ENCODE measurements around the gene NADSYN1.
A peak's percentile ranks its signal among the peaks of the same experiment; 100 is the strongest.

NADSYN1 gene

DNA sequence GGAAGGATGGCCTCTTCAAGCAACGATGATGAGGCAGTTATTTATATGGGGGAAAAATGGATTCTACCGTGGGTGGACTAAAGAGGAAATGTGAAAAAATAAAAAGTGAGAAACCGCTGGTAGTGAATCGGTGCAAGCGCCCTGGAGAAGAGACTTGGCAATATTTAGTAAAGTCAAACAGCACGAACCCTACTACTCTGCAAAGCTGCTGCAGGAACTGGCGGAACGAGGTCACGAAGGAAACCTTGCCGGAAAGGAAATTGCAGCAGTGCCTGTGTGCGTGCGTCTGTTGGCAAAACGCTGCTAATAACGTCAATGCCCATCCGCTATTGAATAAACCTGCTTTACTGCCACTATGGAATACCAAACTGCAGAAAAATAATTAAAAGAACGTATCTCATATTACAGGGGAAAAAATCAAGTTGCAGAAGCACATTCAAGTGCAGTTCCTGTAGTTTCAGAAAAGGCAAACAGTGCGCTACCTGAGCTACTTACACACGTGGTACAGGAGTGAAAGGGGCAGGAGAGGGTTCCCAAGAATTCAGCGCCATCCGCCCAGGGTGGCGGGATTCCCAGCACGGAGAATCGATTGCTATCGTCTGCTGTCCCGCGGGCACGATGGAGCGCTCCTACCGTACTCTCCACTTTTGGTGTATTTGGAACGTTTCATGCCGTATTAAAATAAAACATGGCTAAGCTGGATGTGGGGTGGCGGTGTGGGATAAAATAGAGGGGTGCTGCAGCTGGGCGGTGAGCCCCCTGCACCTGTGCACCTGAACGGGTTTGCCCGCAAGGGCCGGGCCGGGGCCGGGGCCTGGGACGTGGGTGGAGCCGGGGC is 585 bp upstream of the NADSYN1 start:
- DNase-seq: peak in 2 of 4 experiments; percentile 30 to 43

DNA sequence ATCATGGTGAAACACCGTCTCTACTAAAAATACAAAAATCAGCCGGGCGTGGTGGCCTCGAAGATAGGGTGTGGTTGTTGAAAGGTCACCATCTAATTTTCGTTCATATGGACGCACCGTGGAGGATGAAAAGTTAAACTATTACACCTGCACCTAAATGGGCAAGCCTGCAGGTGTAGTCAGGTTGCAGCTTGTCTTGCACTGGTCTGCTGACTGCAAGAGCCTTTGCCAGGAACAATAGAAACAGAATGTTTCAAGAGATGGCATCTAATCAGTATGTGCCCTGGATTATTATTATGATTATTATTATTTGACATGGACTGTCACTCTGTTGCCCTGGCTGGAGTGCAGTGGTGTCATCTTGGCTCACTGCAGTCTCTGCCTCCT is 908 bp downstream of the NADSYN1 start:
- no peak for DNase-seq

DNA sequence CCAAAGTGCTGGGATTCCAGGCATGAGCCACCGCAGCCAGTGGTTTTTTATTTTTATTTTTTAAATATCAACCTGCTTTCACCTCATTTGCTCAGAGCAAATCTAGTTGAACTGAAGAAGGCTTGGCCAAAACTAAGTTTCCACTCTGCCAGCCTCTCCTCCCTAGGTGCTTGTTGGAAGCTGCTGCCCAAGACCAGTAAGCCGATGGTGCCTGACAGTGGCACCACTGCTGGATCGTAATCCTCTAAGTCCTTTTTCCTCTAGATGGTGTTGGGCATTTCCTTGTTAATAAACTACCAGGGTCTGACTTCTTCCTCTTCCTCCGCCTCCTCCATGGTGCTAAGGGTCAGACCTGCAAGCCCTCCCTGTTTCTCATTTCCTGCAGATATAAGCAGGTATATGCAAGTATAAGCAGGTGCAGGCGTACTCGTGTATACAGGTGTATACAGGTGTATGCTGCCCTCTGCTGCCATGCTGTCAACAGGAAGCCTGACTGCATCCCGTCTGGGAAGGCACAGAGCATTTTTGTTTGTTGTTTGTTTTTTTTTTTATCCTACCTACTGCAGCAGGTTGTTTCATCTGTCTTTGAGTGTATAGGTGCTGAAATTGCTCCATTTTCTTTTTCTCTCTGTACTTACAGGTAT is 1.6 kb downstream of the NADSYN1 start:
- DNase-seq: peak in 1 of 4 experiments; percentile 18

DNA sequence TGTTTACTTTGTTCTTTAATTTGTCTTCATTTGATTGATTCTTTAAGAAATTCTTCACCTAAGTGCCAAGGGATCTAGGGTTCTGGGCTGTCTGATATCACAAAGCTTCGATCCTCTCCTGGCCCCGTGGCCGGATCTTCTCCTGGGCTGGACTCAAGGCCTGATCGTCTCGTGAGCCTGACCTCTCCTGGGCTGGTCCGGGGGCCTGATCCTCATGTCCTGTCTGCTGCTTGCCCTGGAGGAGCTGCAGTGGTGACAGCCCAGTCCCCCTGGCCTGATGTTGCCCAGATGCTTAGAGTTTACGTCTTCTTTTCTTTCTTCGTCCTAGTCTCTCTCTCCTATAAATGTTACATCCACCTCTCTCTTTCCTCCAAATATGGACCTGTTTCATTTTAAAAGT is 3.3 kb downstream of the NADSYN1 start:
- no peak for DNase-seq

DNA sequence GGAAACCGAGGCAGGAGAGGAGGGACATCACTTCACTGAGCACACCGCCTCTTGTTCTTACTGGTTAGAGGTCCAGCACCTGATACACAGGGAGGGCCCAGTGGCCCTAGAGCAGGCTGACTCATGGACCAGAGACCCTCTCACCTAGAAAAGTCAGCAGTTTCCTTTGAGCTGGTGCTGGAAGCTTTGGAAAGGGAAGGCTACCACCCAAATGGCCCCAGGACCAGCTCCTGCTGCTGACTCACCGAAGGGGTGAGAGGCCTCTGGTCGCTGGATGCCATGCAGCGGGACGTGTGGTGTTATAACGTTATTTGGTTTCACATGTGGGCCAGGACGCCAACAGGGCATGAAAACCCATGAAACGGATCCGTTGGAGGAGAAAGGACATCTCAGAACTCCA is 3.8 kb downstream of the NADSYN1 start:
- DNase-seq: no peak

DNA sequence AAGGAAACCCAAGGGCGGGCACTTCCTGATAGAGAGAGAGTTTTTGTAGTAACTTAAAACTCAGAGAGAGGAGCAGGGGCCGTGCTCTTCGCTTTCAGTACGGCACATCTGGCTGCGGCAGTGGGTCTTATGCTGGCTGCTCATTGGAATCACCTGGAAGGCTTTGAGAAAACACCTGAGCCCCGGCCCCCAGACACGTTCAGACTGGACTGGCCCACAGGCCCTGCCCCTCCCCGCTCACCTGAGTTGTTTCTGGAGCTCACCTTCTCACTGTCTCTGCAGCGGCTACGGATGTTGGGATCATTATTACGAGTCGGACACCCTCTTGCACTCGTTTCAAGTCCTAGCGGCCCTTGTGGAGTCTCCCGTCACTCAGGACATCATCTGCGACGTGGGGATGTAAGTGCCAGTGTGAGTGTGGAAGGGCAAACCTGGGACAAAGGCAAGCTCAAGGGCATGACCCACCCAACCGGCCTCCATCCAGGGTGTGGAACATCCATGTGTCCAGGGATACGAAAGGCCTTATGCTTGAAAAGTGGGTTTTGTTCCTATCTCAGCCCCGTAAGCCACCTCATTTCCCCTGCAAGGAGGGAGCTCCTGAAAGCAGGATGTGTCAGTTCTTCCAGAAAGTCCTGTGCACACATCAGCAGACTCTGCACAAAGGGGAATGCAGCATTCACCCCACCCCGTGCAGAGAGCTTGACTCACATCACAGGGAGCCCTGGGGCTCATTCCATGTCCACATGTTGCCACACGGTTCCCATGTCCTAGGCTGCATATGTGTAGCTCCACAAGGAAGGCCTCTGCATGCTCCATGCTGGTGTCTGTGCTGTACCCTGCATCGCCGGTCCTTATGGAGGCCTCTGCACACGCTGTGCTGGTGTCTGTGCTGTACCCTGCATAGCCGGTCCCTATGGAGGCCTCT is 5.4 kb downstream of the NADSYN1 start:
- DNase-seq: no peak

DNA sequence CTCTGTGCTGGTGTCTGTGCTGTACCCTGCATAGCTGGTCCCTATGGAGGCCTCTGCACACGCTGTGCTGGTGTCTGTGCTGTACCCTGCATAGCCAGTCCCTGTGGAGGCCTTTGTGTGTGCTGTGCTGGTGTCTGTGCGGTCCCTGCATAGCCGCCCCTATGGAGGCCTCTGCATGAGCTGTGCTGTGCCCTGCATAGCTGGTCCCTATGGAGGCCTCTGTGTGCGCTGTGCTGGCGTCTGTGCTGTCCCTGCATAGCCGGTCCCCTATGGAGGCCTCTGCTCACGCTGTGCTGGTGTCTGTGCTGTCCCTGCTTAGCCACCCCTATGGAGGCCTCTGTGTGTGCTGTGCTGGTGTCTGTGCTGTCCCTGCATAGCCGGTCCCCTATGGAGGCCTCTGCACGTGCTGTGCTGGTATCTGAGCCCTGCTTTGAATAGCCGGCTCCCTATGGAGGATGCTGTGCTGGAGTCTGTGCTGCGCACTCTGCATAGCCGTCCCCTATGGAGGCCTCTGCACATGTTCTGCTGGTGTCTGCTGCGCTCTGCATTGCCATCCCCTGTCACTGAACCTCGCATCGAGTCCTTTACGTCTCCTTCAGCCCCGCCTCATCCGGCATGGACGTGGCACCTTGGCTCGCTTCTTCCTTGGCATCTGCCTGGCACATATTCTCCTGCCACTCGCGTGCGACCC is 6.2 kb downstream of the NADSYN1 start:
- no peak for DNase-seq

DNA sequence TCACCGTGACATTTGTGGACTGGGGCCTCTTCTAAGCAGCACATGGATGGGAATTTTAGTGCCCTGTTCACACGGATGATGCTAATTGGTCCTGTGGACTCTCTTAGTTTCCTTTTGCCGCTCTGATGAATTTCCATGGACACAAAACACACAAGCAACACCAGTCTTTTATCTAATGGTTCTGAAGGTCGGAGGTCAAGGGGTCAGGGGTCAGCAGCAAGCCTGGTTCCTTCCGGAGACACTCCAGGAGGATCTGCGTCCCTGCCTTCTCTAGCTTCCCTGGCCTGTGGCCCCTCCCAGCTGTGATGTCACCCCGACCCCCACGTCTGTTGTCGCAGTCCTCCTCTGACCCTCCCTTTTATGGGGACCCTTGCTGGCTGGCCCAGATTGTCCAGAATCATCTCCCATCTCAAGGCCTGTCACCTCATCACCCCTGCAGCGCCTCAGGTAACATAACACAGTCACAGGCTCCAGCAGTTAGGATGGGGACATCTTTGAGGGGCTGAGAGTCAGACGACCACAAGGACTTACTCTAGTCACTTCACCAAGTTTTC is 6.8 kb downstream of the NADSYN1 start:
- DNase-seq: no peak

DNA sequence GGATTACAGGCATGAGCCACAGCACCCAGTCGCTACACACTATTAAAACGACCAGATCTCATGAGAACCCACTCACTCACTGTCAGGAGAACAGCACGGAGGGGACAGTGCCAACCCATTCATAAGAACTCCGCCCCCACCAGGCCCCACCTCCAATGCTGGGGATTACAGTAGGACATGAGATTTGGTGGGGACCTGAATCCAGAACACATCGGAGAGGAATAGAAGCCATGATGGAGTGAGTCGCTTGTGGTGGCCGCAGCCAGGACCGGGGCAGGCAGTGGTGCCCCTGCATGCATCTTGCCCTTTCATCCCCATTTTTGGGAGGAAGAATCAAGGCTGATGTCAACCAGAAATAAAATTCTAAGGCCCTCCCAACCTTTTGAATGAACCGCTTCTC is 8.7 kb downstream of the NADSYN1 start:
- DNase-seq: no peak

DNA sequence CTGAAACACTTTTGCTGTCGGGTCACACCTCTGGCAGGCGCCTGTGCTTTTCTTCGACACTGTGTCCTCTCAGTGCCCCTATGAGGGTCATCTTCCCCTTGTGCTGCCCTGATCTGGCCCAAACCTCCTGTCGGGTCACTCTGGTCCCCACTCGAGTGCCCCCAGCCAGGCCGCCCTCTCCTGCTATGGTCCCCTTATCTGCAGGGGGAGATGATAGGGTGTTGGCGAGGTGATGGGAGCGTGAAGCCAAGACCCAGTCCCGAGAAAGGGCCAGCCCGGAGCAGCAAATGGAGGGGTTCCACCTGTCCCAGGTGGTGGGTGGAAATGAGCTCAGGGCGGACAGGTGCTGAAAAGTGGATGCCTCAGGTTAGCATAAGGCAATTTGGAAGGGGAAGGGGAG is 9.7 kb downstream of the NADSYN1 start:
- no peak for DNase-seq

DNA sequence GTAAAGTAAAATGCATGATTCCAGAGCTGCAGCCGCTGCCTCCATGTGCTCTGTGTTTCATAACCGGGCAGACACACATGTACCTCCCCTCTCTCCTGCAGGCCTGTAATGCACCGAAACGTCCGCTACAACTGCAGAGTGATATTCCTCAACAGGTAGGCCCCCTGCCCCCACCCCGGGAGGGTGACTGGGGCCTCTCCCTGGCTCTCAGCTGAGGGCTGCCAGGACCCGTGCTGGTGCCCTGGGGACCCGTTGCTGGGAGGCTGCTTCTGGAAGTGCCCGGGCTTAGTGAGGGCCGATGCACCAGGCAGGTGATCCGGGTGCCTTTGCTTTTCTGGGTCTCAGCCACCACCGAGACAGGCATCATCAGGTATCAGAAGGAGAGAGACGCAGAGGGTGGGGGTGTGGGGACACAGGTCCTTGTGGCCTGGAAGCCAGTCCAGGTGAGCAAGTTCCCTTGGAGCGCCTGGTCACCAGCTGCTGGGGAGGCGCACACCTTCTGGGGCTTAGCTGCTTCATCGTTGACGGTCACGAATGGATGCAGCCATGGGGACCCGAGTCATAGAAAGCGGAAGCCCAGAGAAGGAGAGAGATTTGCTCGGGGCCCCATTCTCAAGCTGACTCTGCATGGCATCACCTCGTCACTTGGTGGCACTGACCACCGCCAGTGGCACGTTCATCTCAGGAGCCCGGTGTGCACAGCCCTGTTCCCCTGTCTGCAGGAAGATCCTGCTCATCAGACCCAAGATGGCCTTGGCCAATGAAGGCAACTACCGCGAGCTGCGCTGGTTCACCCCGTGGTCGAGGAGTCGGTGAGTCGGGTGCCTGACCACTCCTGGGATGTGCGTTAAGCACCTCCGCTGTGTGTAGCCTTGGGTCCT is 10.6 kb downstream of the NADSYN1 start:
- no peak for DNase-seq

DNA sequence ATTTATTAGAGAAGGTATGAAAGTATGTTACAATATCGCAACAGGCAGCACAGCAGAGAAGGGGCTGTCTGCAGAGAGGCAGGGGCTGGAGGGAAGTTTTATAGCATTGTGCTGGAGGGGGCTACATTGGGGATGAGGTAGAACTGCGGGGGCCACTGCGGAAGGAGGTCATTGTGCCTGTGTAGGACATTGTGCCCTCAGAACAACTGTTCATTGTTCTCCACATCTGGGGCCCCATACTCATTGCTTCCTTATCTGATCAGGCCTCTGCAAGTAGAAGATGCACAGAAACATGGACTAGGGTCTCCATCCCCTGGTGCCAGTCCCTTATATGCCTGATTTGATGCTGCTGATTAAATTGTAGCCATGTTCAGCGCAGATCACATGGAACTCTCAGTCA is 12.1 kb downstream of the NADSYN1 start:
- DNase-seq: no peak

DNA sequence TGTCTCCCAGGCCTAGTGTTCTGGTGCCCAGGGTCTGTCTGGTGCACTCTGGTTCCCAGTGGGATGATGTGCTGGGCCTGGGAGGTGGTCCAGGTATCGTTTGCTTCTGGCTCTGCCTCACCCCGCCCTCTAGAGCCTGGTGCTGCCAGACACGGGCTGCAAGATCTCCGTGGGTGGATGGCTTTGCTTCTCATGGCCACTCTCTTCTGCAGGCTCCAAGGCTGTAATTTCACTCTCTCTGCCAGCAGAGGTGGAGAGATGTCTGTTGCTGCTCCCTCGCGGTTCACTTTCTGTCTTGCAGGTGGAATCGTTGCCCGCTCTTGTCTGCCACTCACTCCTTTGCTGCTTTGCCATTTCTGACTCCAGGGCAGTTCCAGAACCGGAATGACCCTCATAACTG is 13.4 kb downstream of the NADSYN1 start:
- DNase-seq: no peak

DNA sequence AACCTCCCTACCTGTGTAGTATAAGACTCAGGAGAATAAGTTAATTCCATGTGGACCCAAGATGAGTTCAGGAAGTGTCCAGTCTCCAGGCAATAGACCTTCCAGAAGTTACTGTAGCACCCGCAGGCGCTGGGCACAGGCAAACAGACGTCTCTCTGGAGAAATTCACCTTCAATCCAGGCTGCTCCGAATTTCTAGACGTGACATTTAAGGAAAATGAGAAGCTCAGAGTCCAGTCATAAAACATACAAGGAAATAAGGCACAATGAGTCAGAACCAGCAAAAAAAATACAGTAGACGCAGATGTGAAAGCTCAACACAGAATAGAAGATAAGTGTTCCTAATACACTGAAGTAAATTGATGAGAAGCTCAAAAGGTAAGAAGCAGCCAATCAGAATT is 14.2 kb downstream of the NADSYN1 start:
- no peak for DNase-seq

DNA sequence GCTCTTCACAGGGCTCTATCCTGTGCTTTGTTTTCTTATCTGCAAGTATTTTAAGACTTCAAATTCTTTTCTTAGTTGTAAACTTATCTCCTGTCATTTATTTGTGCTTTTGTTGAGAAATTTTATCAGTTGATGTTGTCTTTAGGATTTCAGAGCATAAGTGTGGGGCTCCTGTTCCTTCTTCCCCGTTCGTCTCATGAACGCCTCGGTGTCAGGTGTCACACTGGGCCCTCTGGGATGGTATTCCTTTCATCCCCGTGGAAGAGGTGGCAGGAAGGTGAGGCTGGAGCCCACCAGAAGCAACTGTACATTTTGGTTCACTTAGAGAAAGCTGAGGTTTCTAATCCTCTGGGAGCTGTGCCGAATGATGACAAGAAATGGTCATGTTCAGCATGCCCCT is 17.9 kb downstream of the NADSYN1 start:
- no peak for DNase-seq

DNA sequence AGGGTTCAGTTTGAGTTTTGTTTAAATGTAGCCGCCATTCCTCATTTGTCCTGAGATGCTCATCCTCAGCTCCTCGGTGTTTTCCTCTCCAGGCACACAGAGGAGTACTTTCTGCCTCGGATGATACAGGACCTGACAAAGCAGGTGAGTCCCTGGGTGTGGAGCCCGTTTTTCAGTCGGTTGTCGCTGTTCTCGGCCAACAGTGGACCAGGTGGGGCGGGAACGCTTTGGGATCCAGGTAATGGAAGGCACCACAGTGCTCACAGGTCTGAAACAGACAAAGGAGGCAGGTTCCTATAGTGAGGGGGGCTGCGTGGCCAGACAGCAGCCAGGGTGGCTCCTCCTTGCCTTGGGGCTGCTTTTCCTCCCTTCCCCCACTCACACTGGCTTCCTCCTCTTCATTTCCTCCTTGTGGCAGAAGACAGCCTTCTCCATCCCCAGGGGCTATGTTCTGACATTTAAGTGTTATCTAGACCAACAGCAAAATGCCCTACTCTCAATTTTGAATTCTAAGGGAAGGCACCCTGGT is 19.4 kb downstream of the NADSYN1 start:
- no peak for DNase-seq

DNA sequence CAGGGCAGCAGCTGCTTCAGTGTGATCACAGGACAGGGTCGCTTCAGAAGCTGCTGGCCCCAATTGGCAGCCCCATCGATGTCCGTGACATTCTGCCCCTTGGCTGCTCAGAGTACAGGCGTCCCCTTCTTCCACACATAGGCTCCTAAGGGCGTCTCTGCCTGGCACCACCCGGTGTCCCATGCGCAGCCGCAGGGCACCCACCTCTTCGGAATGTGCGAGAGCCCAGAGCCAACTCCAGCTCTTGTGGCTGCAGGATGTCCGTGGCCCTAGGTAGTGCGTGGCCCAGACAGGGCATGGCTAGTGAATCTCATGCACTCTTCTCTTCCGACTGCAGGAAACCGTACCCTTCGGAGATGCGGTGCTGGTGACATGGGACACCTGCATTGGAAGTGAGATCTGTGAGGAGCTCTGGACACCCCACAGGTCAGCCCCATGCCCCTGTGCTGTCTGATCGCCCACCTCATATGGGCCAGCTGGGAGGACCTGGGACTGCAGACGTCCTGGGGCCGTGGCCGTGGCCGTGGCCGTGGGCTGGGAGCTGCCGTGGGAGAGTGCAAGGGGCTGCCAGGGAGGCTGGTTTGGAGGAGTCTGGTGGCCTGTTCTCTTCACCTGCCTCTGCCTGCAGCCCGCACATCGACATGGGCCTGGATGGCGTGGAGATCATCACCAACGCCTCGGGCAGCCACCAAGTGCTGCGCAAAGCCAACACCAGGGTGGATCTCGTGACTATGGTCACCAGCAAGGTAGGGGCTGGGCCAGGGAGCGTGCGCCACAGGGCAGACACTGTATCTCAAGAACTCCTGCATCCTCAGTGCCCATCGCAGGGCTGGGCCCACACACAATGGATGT is 20.2 kb downstream of the NADSYN1 start:
- no peak for DNase-seq

DNA sequence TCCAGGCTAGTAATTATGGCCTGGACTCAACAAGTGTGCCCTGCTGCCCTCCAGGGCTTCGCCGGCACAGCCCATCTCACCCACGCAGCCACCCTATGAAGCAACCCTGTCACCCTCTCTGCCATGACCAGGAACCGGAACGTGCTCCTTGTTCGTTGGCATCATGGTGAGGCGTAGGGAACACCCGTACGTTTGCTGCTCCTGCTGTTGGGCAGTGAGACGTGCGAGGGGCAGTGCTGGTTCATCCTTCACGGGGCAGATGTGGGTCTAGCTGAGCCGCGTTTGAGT is 20.7 kb downstream of the NADSYN1 start:
- DNase-seq: no peak

DNA sequence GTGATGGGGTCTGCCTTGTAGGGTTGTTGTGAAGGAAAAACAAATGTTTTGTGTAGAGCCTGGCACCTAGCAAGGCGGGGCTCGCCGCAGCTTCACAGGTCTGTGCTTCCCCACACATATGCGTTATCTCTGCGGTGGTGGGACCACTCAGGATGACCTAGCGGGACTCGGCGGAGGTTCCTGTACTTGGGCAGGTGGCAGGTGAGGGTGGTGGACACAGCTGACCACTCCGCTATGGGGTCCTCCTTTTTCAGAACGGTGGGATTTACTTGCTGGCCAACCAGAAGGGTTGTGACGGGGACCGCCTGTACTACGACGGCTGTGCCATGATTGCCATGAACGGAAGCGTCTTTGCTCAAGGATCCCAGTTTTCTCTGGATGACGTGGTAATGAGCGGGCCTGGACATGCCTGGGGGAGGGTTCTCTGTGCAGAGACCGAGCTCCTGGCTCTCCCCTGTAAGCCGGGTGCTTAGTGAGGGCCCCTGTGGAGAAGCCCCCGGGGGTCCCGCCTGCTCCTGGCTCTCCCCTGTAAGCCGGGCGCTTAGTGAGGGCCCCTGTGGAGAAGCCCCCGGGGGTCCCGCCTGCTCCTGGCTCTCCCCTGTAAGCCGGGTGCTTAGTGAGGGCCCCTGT is 21.3 kb downstream of the NADSYN1 start:
- no peak for DNase-seq
